KMS-11 (cell line): Measurements from ENCODE around the gene KLRC2.
"Not testable (repeated sequence)": the region's sequence is repeated elsewhere in the genome, so short reads cannot be mapped to it uniquely, and the experiment has no call there.

ENCODE experiments used
- H2AFZ ChIP-seq: fragments of 200-600 bp; sonication (generic); 2 replicates; pipeline ENCODE4 v1.6.1; 2016; ENCODE audit warnings: antibody characterized with exemption, mixed run types, low read depth
- H3K27ac ChIP-seq: fragments of 200-600 bp; sonication (generic); 2 replicates; pipeline ENCODE4 v1.6.1; 2016; ENCODE audit warnings: mild to moderate bottlenecking, mixed run types
- H3K27me3 ChIP-seq: fragments of 200-600 bp; sonication (generic); 2 replicates; pipeline ENCODE4 v1.6.1; 2017; ENCODE audit warnings: mild to moderate bottlenecking, low read depth, mixed run types, moderate library complexity; ENCODE audit not compliant: insufficient read depth
- H3K36me3 ChIP-seq: fragments of 200-600 bp; sonication (generic); 2 replicates; pipeline ENCODE4 v1.6.1; 2017; ENCODE audit warnings: mild to moderate bottlenecking, mixed run types; ENCODE audit not compliant: insufficient read depth
- H3K4me1 ChIP-seq: fragments of 200-600 bp; sonication (generic); 2 replicates; pipeline ENCODE4 v1.6.1; 2016; ENCODE audit warnings: mild to moderate bottlenecking, low read depth, mixed run types; ENCODE audit not compliant: poor library complexity, severe bottlenecking
- H3K4me2 ChIP-seq: fragments of 200-600 bp; sonication (generic); 2 replicates; pipeline ENCODE4 v1.7.0; 2016; ENCODE audit warnings: mild to moderate bottlenecking, mixed run types
- H3K4me3 ChIP-seq: fragments of 200-600 bp; sonication (generic); IDR thresholded peaks from 2 replicates; pipeline ENCODE4 v1.6.1; 2017; ENCODE audit warnings: low read depth, low read length, mixed read lengths; ENCODE audit not compliant: insufficient read depth
- H3K79me2 ChIP-seq: fragments of 200-600 bp; sonication (generic); 2 replicates; pipeline ENCODE4 v1.6.1; 2016; ENCODE audit warnings: low read depth, mixed run types; ENCODE audit not compliant: insufficient read depth
- H3K9ac ChIP-seq: fragments of 200-600 bp; sonication (generic); 2 replicates; pipeline ENCODE4 v1.6.1; 2016; ENCODE audit warnings: mild to moderate bottlenecking, mixed run types
- H4K20me1 ChIP-seq: fragments of 200-600 bp; sonication (generic); 2 replicates; pipeline ENCODE4 v1.6.1; 2016; ENCODE audit warnings: mild to moderate bottlenecking, mixed run types; ENCODE audit not compliant: insufficient read depth
- TF ChIP-seq, protein P1 (sequence below): fragments of 200-600 bp; sonication (generic); conservative IDR thresholded peaks from 2 replicates; pipeline ENCODE4 v1.6.1; 2017; ENCODE audit warnings: low read depth, mild to moderate bottlenecking, antibody characterized with exemption, low read length, moderate library complexity, mixed read lengths

The KLRC2 gene

GRCh38 chr12:10420334-10420733, 15.5 kb downstream of the KLRC2 start, which contains the start of gene KLRC3:
Gene KLRC3, minus strand, starts transcription at chr12:10420595. Its CDS starts 45 bp downstream, at chr12:10420550.
- H3K4me2 ChIP-seq, H2AFZ ChIP-seq, H3K9ac ChIP-seq, H3K27me3 ChIP-seq, H3K4me3 ChIP-seq, H3K27ac ChIP-seq, H4K20me1 ChIP-seq, H3K79me2 ChIP-seq, H3K36me3 ChIP-seq, H3K4me1 ChIP-seq: not testable (repeated sequence)

- no peak within 1 kb of the TSS for H3K27ac ChIP-seq
Observed at GRCh38 chr12:10409392-10409791, 26.4 kb downstream of the KLRC2 start, which contains the start of gene KLRC4. Gene KLRC4, minus strand, starts transcription at chr12:10409757. Its CDS starts 182 bp downstream, at chr12:10409575.

GRCh38 chr12:10408842-10409241, 27.0 kb downstream of the KLRC2 start:
- H3K4me2 ChIP-seq: no peak overlapping the region
- no peaks in the 10 kb centered on the region for H4K20me1 ChIP-seq
- no peaks in the 10 kb centered on the region for H3K27me3 ChIP-seq
- TF ChIP-seq, protein P1, sequence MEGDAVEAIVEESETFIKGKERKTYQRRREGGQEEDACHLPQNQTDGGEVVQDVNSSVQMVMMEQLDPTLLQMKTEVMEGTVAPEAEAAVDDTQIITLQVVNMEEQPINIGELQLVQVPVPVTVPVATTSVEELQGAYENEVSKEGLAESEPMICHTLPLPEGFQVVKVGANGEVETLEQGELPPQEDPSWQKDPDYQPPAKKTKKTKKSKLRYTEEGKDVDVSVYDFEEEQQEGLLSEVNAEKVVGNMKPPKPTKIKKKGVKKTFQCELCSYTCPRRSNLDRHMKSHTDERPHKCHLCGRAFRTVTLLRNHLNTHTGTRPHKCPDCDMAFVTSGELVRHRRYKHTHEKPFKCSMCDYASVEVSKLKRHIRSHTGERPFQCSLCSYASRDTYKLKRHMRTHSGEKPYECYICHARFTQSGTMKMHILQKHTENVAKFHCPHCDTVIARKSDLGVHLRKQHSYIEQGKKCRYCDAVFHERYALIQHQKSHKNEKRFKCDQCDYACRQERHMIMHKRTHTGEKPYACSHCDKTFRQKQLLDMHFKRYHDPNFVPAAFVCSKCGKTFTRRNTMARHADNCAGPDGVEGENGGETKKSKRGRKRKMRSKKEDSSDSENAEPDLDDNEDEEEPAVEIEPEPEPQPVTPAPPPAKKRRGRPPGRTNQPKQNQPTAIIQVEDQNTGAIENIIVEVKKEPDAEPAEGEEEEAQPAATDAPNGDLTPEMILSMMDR: no peak
- H3K4me3 ChIP-seq: no peak overlapping the region
- H3K4me1 ChIP-seq: peaks cover 15% of the 10 kb centered on the region
- no peaks in the 10 kb centered on the region for H3K79me2 ChIP-seq
- no peak overlapping the region for H3K27ac ChIP-seq
- H2AFZ ChIP-seq: no peak overlapping the region
- no peak overlapping the region for H3K9ac ChIP-seq
- no peaks in the 10 kb centered on the region for H3K36me3 ChIP-seq

More at GRCh38 chr12:10409392-10409791, 26.4 kb downstream of the KLRC2 start, which contains the start of gene KLRC4:
- H3K4me1 ChIP-seq: peaks cover 15% of the 10 kb centered on the region
- no peak within 1 kb of the TSS for H3K4me2 ChIP-seq
- TF ChIP-seq, protein P1: no peak
- no peaks in the 10 kb centered on the region for H3K79me2 ChIP-seq
- H4K20me1 ChIP-seq: no peaks in the 10 kb centered on the region
- no peaks in the 10 kb centered on the region for H3K27me3 ChIP-seq
- H3K4me3 ChIP-seq: no peak within 1 kb of the TSS
- no peak within 1 kb of the TSS for H2AFZ ChIP-seq
- no peaks in the 10 kb centered on the region for H3K36me3 ChIP-seq
- H3K9ac ChIP-seq: no peak within 1 kb of the TSS

GRCh38 chr12:10406725-10407124, 29.1 kb downstream of the KLRC2 start:
- H3K27ac ChIP-seq: no peak overlapping the region
- H3K27me3 ChIP-seq: no peaks in the 10 kb centered on the region
- no peak overlapping the region for H3K4me3 ChIP-seq
- TF ChIP-seq, protein P1: no peak
- H2AFZ ChIP-seq: no peak overlapping the region
- H3K79me2 ChIP-seq: no peaks in the 10 kb centered on the region
- no peaks in the 10 kb centered on the region for H3K36me3 ChIP-seq
- H3K4me2 ChIP-seq: no peak overlapping the region
- H3K4me1 ChIP-seq: peaks cover 13% of the 10 kb centered on the region
- no peak overlapping the region for H3K9ac ChIP-seq
- H4K20me1 ChIP-seq: no peaks in the 10 kb centered on the region

DNA sequence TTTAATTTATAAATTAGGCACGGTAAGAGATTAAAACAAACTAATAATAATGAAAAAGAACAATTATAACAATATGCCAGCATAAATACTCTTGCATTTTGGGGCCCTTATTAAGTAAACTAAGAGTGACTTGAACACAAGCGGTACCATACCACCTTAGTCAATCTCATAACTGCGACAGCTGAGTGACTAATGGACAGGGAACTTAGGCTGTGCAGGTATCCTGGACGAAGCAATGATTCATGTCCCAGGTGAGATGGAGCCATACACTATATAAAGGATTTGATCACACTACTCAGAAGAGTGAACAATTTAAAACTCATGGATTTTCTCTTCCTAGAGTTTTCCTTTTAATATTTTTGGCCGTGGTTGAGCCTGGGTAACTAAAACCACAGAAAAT, 30.5 kb downstream of the KLRC2 start:
- Histone ChIP-seq H3K9ac (no peak overlapping the region), H3K4me1 (peaks cover 6% of the 10 kb centered on the region), H3K79me2 (no peaks in the 10 kb centered on the region), H3K4me2 (no peak overlapping the region), H3K36me3 (no peaks in the 10 kb centered on the region), H2AFZ (no peak overlapping the region), H4K20me1 (no peaks in the 10 kb centered on the region), H3K4me3 (no peak overlapping the region), H3K27ac (no peak overlapping the region), H3K27me3 (no peaks in the 10 kb centered on the region)
- TF ChIP-seq, protein P1: no peak
